Parathyroid adenoma (tissue), 2 donors: Measurements from ENCODE around the gene PTCH1.

Source experiments
- H2AFZ ChIP-seq: fragments of 300-600 bp; sonication (generic); one replicate; pipeline ENCODE4 v1.7.0; 2017; ENCODE audit warnings: antibody characterized with exemption, mild to moderate bottlenecking
- H3K27ac ChIP-seq: fragments of 300-600 bp; sonication (generic); one replicate; pipeline ENCODE4 v1.7.0; 2017
- H3K27me3 ChIP-seq: fragments of 300-600 bp; sonication (generic); one replicate; pipeline ENCODE4 v1.7.0; 2017; ENCODE audit warnings: low read length; ENCODE audit not compliant: control insufficient read depth, insufficient read depth
- H3K36me3 ChIP-seq: fragments of 300-600 bp; sonication (generic); one replicate; pipeline ENCODE4 v1.7.0; 2017; ENCODE audit warnings: low read length; ENCODE audit not compliant: control insufficient read depth, insufficient read depth
- H3K4me1 ChIP-seq: fragments of 300-600 bp; sonication (generic); one replicate; pipeline ENCODE4 v1.7.0; 2017; ENCODE audit warnings: control low read depth
- H3K4me2 ChIP-seq: fragments of 300-600 bp; sonication (generic); one replicate; pipeline ENCODE4 v1.7.0; 2017; ENCODE audit warnings: low read length
- H3K4me3 ChIP-seq: fragments of 300-600 bp; sonication (generic); one replicate; pipeline ENCODE4 v1.7.0; 2017; ENCODE audit warnings: low read depth, low read length
- H3K79me2 ChIP-seq: fragments of 300-600 bp; sonication (generic); one replicate; pipeline ENCODE4 v1.7.0; 2017; ENCODE audit warnings: control low read depth
- H3K9ac ChIP-seq: fragments of 300-600 bp; sonication (generic); one replicate; pipeline ENCODE4 v1.7.0; 2017; ENCODE audit warnings: mild to moderate bottlenecking
- H3K9me3 ChIP-seq: fragments of 300-600 bp; sonication (generic); one replicate; pipeline ENCODE4 v1.7.0; 2017; ENCODE audit warnings: low read length; ENCODE audit not compliant: control insufficient read depth
- TF ChIP-seq, protein P1 (sequence below): fragments of 300-600 bp; sonication (generic); IDR thresholded peaks from one replicate; pipeline ENCODE4 v1.7.0; 2017; ENCODE audit warnings: antibody characterized with exemption, mild to moderate bottlenecking
- donor health status: primary hyperparathyroidism.

The PTCH1 gene

DNA sequence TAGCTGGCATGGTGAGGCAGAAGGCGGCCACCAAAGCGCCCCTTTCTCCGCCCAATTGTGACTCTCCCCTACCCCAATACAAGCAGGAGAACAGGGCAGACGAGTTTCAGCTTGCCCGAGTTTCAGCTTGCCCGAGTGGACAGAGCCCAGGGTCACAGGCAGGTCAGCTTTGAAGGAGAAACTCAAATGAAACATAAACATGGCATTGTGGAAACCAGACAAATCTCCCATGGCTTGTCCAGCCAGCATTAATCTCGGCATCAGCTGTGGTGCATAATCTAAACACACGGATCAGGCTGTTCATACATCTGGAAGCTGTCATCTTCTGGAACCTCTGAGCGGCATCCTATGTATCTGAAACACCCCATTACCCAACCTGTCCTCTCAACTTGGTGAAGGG is 16.9 kb downstream of the PTCH1 start:
- peaks cover 1% of the 10 kb centered on the region for H3K79me2 ChIP-seq
- H3K27me3 ChIP-seq, result no peaks in the 10 kb centered on the region
- H3K9me3 ChIP-seq, result no peaks in the 10 kb centered on the region
- H3K36me3 ChIP-seq, result no peaks in the 10 kb centered on the region
- H3K9ac ChIP-seq, result no peak overlapping the region
- TF ChIP-seq, protein P1, sequence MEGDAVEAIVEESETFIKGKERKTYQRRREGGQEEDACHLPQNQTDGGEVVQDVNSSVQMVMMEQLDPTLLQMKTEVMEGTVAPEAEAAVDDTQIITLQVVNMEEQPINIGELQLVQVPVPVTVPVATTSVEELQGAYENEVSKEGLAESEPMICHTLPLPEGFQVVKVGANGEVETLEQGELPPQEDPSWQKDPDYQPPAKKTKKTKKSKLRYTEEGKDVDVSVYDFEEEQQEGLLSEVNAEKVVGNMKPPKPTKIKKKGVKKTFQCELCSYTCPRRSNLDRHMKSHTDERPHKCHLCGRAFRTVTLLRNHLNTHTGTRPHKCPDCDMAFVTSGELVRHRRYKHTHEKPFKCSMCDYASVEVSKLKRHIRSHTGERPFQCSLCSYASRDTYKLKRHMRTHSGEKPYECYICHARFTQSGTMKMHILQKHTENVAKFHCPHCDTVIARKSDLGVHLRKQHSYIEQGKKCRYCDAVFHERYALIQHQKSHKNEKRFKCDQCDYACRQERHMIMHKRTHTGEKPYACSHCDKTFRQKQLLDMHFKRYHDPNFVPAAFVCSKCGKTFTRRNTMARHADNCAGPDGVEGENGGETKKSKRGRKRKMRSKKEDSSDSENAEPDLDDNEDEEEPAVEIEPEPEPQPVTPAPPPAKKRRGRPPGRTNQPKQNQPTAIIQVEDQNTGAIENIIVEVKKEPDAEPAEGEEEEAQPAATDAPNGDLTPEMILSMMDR, result no peak
- no peak overlapping the region for H3K4me3 ChIP-seq
- no peak overlapping the region for H3K27ac ChIP-seq
- H3K4me1 ChIP-seq, result no peaks in the 10 kb centered on the region
- H3K4me2 ChIP-seq, result no peak overlapping the region
- H2AFZ ChIP-seq, result no peak overlapping the region

GRCh38 chr9:95499046-95499676 is 17.6 kb downstream of the PTCH1 start:
- no peak overlapping the region for H2AFZ ChIP-seq
- H3K27ac ChIP-seq, result no peak overlapping the region
- H3K4me1 ChIP-seq, result no peaks in the 10 kb centered on the region
- H3K9me3 ChIP-seq, result no peaks in the 10 kb centered on the region
- H3K4me3 ChIP-seq, result no peak overlapping the region
- H3K27me3 ChIP-seq, result no peaks in the 10 kb centered on the region
- H3K36me3 ChIP-seq, result no peaks in the 10 kb centered on the region
- peaks cover 4% of the 10 kb centered on the region for H3K79me2 ChIP-seq
- TF ChIP-seq, protein P1, result no peak
- H3K4me2 ChIP-seq, result no peak overlapping the region
- H3K9ac ChIP-seq, result no peak overlapping the region

GRCh38 chr9:95498641-95499040 is 18.1 kb downstream of the PTCH1 start:
- no peak overlapping the region for H3K9ac ChIP-seq
- no peak overlapping the region for H3K27ac ChIP-seq
- H3K4me3 ChIP-seq, result no peak overlapping the region
- H3K9me3 ChIP-seq, result no peaks in the 10 kb centered on the region
- no peak overlapping the region for H2AFZ ChIP-seq
- no peaks in the 10 kb centered on the region for H3K4me1 ChIP-seq
- peaks cover 4% of the 10 kb centered on the region for H3K79me2 ChIP-seq
- no peaks in the 10 kb centered on the region for H3K36me3 ChIP-seq
- TF ChIP-seq, protein P1, result no peak
- no peak overlapping the region for H3K4me2 ChIP-seq
- no peaks in the 10 kb centered on the region for H3K27me3 ChIP-seq

GRCh38 chr9:95497772-95498171 is 19.0 kb downstream of the PTCH1 start:
- Histone ChIP-seq H3K4me3 (no peak overlapping the region), H3K36me3 (no peaks in the 10 kb centered on the region), H2AFZ (no peak overlapping the region), H3K27ac (no peak overlapping the region), H3K27me3 (no peaks in the 10 kb centered on the region), H3K9ac (no peak overlapping the region), H3K9me3 (no peaks in the 10 kb centered on the region), H3K4me1 (no peaks in the 10 kb centered on the region), H3K79me2 (peaks cover 4% of the 10 kb centered on the region), H3K4me2 (no peak overlapping the region)
- TF ChIP-seq, protein P1, result no peak

DNA sequence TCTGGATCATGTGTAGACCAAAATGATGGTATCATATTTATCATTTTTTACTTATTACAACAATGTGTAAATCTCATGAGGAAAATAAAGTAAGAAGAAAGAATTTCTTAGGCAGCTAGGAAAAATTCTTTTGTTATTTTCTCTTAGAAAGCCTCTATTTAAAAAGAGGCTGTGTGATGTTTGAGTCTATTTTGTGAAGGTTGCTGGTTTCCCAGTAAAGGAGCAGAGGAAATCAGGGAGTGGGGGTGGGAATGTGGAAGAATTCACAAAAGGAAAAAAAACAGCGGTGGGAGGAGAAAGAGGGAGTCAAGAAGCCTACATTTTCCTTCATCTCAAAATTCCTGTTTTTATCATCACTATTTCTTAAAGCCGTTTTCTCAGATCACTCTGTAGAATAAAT is 20.1 kb downstream of the PTCH1 start:
- no peaks in the 10 kb centered on the region for H3K27me3 ChIP-seq
- no peak overlapping the region for H3K4me3 ChIP-seq
- TF ChIP-seq, protein P1, result no peak
- no peak overlapping the region for H2AFZ ChIP-seq
- no peaks in the 10 kb centered on the region for H3K4me1 ChIP-seq
- no peak overlapping the region for H3K4me2 ChIP-seq
- H3K36me3 ChIP-seq, result no peaks in the 10 kb centered on the region
- no peak overlapping the region for H3K9ac ChIP-seq
- no peak overlapping the region for H3K27ac ChIP-seq
- H3K79me2 ChIP-seq, result peaks cover 4% of the 10 kb centered on the region
- H3K9me3 ChIP-seq, result no peaks in the 10 kb centered on the region
